HepG2 (cell line): ENCODE results near the gene ARHGEF10L. TPM values are rescaled to one million over a fixed set of nuclear protein-coding genes. Genes with fewer than 3 reads are reported as not detected.

ENCODE experiments used
- ATAD3A ChIP-seq: sonication (generic); formaldehyde crosslinking; IDR thresholded peaks from 2 replicates; pipeline ENCODE4 v1.4.0; 2020; ENCODE audit warnings: missing genetic modification reagents
- CENPT ChIP-seq: sonication (generic); formaldehyde crosslinking; IDR thresholded peaks from 2 replicates; pipeline ENCODE4 v1.8.0; 2022; ENCODE audit warnings: low read depth, mild to moderate bottlenecking, moderate library complexity, missing genetic modification reagents
- CSRNP2 ChIP-seq: sonication (generic); formaldehyde crosslinking; conservative IDR thresholded peaks from 2 replicates; pipeline ENCODE4 v1.8.0; 2022; ENCODE audit warnings: low read depth, missing genetic modification reagents
- ETV6 ChIP-seq: sonication (generic); formaldehyde crosslinking; conservative IDR thresholded peaks from 2 replicates; pipeline ENCODE4 v1.4.0; 2020; ENCODE audit warnings: missing genetic modification reagents
- GATA4 ChIP-seq: sonication (generic); IDR thresholded peaks from 2 replicates; pipeline ENCODE4 v1.6.1; 2016; ENCODE audit warnings: antibody characterized with exemption, low read depth, borderline replicate concordance
- HMG20B ChIP-seq: conservative IDR thresholded peaks from 2 replicates; pipeline ENCODE4 v1.6.1; 2016; ENCODE audit warnings: missing genetic modification reagents, missing compliant biosample characterization
- HOXA7 ChIP-seq: sonication (generic); formaldehyde crosslinking; IDR thresholded peaks from 2 replicates; pipeline ENCODE4 v1.8.1; 2022; ENCODE audit warnings: mild to moderate bottlenecking, missing genetic modification reagents, moderate library complexity
- IKZF4 ChIP-seq: sonication (generic); formaldehyde crosslinking; IDR thresholded peaks from 2 replicates; pipeline ENCODE4 v1.5.1; 2020; ENCODE audit warnings: borderline replicate concordance, mild to moderate bottlenecking, low read depth, missing genetic modification reagents; ENCODE audit errors: not compliant biosample characterization
- MAFG ChIP-seq: sonication (generic); formaldehyde crosslinking; IDR thresholded peaks from 2 replicates; pipeline ENCODE4 v1.5.1; 2020; ENCODE audit warnings: mild to moderate bottlenecking, missing genetic modification reagents
- NFIC ChIP-seq: IDR thresholded peaks from 2 replicates; pipeline ENCODE4 v1.6.1; 2012; ENCODE audit warnings: mild to moderate bottlenecking, low read length, inconsistent platforms
- NFYB ChIP-seq: sonication (generic); formaldehyde crosslinking; IDR thresholded peaks from 2 replicates; pipeline ENCODE4 v1.4.0; 2020; ENCODE audit warnings: missing genetic modification reagents
- PAX8 ChIP-seq: sonication (generic); formaldehyde crosslinking; IDR thresholded peaks from 2 replicates; pipeline ENCODE4 v1.8.0; 2022; ENCODE audit warnings: mild to moderate bottlenecking, missing genetic modification reagents, borderline replicate concordance
- PHF5A ChIP-seq: IDR thresholded peaks from one replicate; pipeline ENCODE4 v1.6.1; 2018; ENCODE audit warnings: low read depth, missing genetic modification reagents; ENCODE audit not compliant: unreplicated experiment
- RFX1 ChIP-seq: fragments of 450-650 bp; IDR thresholded peaks from 2 replicates; pipeline ENCODE4 v1.6.1; 2017
- SUZ12 ChIP-seq: fragments of 150-350 bp; IDR thresholded peaks from 2 replicates; pipeline ENCODE4 v1.6.1; 2014; ENCODE audit warnings: low read depth, low read length
- TOPORS ChIP-seq: sonication (generic); formaldehyde crosslinking; IDR thresholded peaks from 2 replicates; pipeline ENCODE4 v1.8.0; 2023; ENCODE audit warnings: mild to moderate bottlenecking, missing genetic modification reagents
- TP53 ChIP-seq: sonication (generic); formaldehyde crosslinking; conservative IDR thresholded peaks from 2 replicates; pipeline ENCODE4 v1.4.0; 2020; ENCODE audit warnings: missing genetic modification reagents
- ZBTB8A ChIP-seq: sonication (generic); formaldehyde crosslinking; IDR thresholded peaks from 2 replicates; pipeline ENCODE4 v1.4.0; 2020; ENCODE audit warnings: mild to moderate bottlenecking, low read depth, missing genetic modification reagents, borderline replicate concordance
- ZNF382 ChIP-seq: sonication (generic); formaldehyde crosslinking; IDR thresholded peaks from 2 replicates; pipeline ENCODE4 v1.5.0; 2020; ENCODE audit warnings: missing genetic modification reagents, mild to moderate bottlenecking, borderline replicate concordance
- ZNF383 ChIP-seq: sonication (generic); formaldehyde crosslinking; IDR thresholded peaks from 2 replicates; pipeline ENCODE4 v1.4.0; 2020; ENCODE audit warnings: missing genetic modification reagents, mild to moderate bottlenecking, borderline replicate concordance
- ZNF563 ChIP-seq: sonication (generic); formaldehyde crosslinking; IDR thresholded peaks from 2 replicates; pipeline ENCODE4 v1.8.0; 2022; ENCODE audit warnings: mild to moderate bottlenecking, moderate library complexity, missing genetic modification reagents
- ZNF589 ChIP-seq: sonication (generic); formaldehyde crosslinking; conservative IDR thresholded peaks from 2 replicates; pipeline ENCODE4 v1.8.0; 2022; ENCODE audit warnings: mild to moderate bottlenecking, moderate library complexity, missing genetic modification reagents
- ZNF605 ChIP-seq: sonication (generic); formaldehyde crosslinking; IDR thresholded peaks from 2 replicates; pipeline ENCODE4 v1.8.0; 2022; ENCODE audit warnings: mild to moderate bottlenecking, missing genetic modification reagents
- ZNF639 ChIP-seq: conservative IDR thresholded peaks from 2 replicates; pipeline ENCODE4 v1.6.1; 2018; ENCODE audit warnings: missing genetic modification reagents
- ZNF749 ChIP-seq: sonication (generic); formaldehyde crosslinking; IDR thresholded peaks from 2 replicates; pipeline ENCODE4 v1.8.0; 2022; ENCODE audit warnings: mild to moderate bottlenecking, missing genetic modification reagents, moderate library complexity, borderline replicate concordance
- ZNF770 ChIP-seq: sonication (generic); formaldehyde crosslinking; IDR thresholded peaks from 2 replicates; pipeline ENCODE4 v1.5.0; 2020; ENCODE audit warnings: mild to moderate bottlenecking, missing genetic modification reagents
- ZNF850 ChIP-seq: sonication (generic); formaldehyde crosslinking; conservative IDR thresholded peaks from 2 replicates; pipeline ENCODE4 v1.9.0; 2021; ENCODE audit warnings: mild to moderate bottlenecking, missing genetic modification reagents
- ZSCAN9 ChIP-seq: IDR thresholded peaks from 2 replicates; pipeline ENCODE4 v1.6.1; 2016; ENCODE audit warnings: borderline replicate concordance
- polyA plus RNA-seq, 8 experiments: library from polyadenylated mRNA; depleted of rRNA in 3 of 8; stranded (reverse) in 7 of 8; unstranded in 1 of 8; fragments of >200 nt; fragmentation: Illumina TruSeq in 4 of 8; extraction: Trizol in 4 of 8; gene quantifications; 2 replicates each; pipeline versions ENCODE4 v1.2.1 to v1.2.3, GENCODE V29; 2011 to 2016; ENCODE audit warnings: low read depth in 4 of 8, missing spikeins in 1 of 8, mixed read lengths in 1 of 8; ENCODE audit not compliant: insufficient read depth in 1 of 8
- total RNA-seq, 5 experiments: library from RNA; depleted of rRNA; stranded (reverse); fragments of >200 nt; fragmentation: Illumina TruSeq; extraction: Trizol; gene quantifications; 2 replicates each; pipeline ENCODE4 v1.2.3, GENCODE V29; 2016; ENCODE audit warnings: low read depth in 1 of 5

ARHGEF10L gene
- total and polyA plus RNA-seq, 2 of the 13 experiments (the other 11 are each of a cell fraction or from before 2014, with no cell fraction given), result 46.5 to 78.3 TPM

GRCh38 chr1:17581389-17582123 is 42.1 kb downstream of the ARHGEF10L start (continued):
- peak; percentile 31; the same call in 1 of the 2 replicates for TF ChIP-seq HMG20B (CRISPR knock-in tag)
- no peak for TF ChIP-seq PHF5A (CRISPR knock-in tag)
- TF ChIP-seq IKZF4 (CRISPR knock-in tag), result no peak
- no peak for TF ChIP-seq ZSCAN9
- no peak for TF ChIP-seq ZNF589 (CRISPR knock-in tag)
- TF ChIP-seq NFIC, result no peak
- no peak for TF ChIP-seq NFYB (CRISPR knock-in tag)
- TF ChIP-seq ZNF639 (CRISPR knock-in tag), result no peak
- TF ChIP-seq GATA4, result 0 out of 2 replicates have a peak, but pooled peaks have one; percentile 20
- no peak for TF ChIP-seq TP53 (CRISPR knock-in tag)
- no peak for TF ChIP-seq ETV6 (CRISPR knock-in tag)
- TF ChIP-seq MAFG (CRISPR knock-in tag), result no peak
- no peak for TF ChIP-seq ATAD3A (CRISPR knock-in tag)
- no peak for TF ChIP-seq RFX1
- no peak for TF ChIP-seq ZNF749 (CRISPR knock-in tag)
- no peak for TF ChIP-seq PAX8 (CRISPR knock-in tag)
- TF ChIP-seq HOXA7 (CRISPR knock-in tag), result no peak
- no peak for TF ChIP-seq ZBTB8A
- no peak for TF ChIP-seq SUZ12
- no peak for TF ChIP-seq ZNF382 (CRISPR knock-in tag)
- TF ChIP-seq ZNF850, result no peak
- TF ChIP-seq CENPT (CRISPR knock-in tag), result no peak
- no peak for TF ChIP-seq ZNF770
- TF ChIP-seq TOPORS, result no peak
- no peak for TF ChIP-seq CSRNP2
- TF ChIP-seq ZNF605, result no peak
- no peak for TF ChIP-seq ZNF563 (CRISPR knock-in tag)
- TF ChIP-seq ZNF383 (CRISPR knock-in tag), result no peak
